Keratinocyte (primary cell): ENCODE data around the gene CDC20. TPM values are rescaled to one million over a fixed set of nuclear protein-coding genes. Genes with fewer than 3 reads are reported as not detected.

ENCODE experiments used
- DNase-seq: peaks from one replicate; pipeline ENCODE4 v3.0.0-alpha.2; 2011; ENCODE audit warnings: low read depth, missing footprints, low spot score
- FAIRE-seq: peaks from 2 replicates; lab custom pipeline; 2011; peaks lifted over from hg19 to GRCh38; lab: Jason Lieb, UNC
- H2AFZ ChIP-seq: 2 replicates; pipeline ENCODE4 v1.6.0; 2012; ENCODE audit warnings: low read length, control low read depth, inconsistent platforms; ENCODE audit not compliant: control insufficient read depth
- H3K27ac ChIP-seq: 2 replicates; pipeline ENCODE4 v1.5.1; 2011; ENCODE audit warnings: low read length; ENCODE audit not compliant: control insufficient read depth, insufficient read depth
- H3K27me3 ChIP-seq: 3 replicates; pipeline ENCODE4 v1.6.0; 2011; ENCODE audit warnings: low read length; ENCODE audit not compliant: control insufficient read depth, insufficient read depth; ENCODE audit errors: extremely low read depth
- H3K36me3 ChIP-seq, 2 experiments: 2 replicates in 1 of 2; 3 replicates in 1 of 2; pipeline ENCODE4 v1.5.1; 2011; ENCODE audit warnings: low read length in 2 of 2, mild to moderate bottlenecking in 1 of 2; ENCODE audit not compliant: control insufficient read depth in 2 of 2, insufficient read depth in 2 of 2; ENCODE audit errors: extremely low read depth in 1 of 2
- H3K4me1 ChIP-seq: 3 replicates; pipeline ENCODE4 v1.5.1; 2011; ENCODE audit warnings: low read length; ENCODE audit not compliant: control insufficient read depth, insufficient read depth; ENCODE audit errors: extremely low read depth
- H3K4me2 ChIP-seq: 3 replicates; pipeline ENCODE4 v1.6.0; 2011; ENCODE audit warnings: low read depth, low read length; ENCODE audit not compliant: control insufficient read depth, insufficient read depth; ENCODE audit errors: extremely low read depth
- H3K4me3 ChIP-seq, 3 experiments: fragments of 200-600 bp in 1 of 3; sonication (generic) in 1 of 3; 2 replicates in 2 of 3; 3 replicates in 1 of 3; pipeline ENCODE4 v1.5.1; 2011 to 2016; ENCODE audit warnings: low read length in 3 of 3, mild to moderate bottlenecking in 3 of 3, control low read depth in 2 of 3, inconsistent platforms in 1 of 3, low read depth in 1 of 3, mixed read lengths in 1 of 3, mixed run types in 1 of 3, moderate library complexity in 1 of 3; ENCODE audit not compliant: control insufficient read depth in 2 of 3, insufficient read depth in 2 of 3; ENCODE audit errors: extremely low read depth in 1 of 3
- H3K79me2 ChIP-seq: 2 replicates; pipeline ENCODE4 v1.6.0; 2012; ENCODE audit warnings: low read length; ENCODE audit not compliant: control insufficient read depth, insufficient read depth
- H3K9ac ChIP-seq: 3 replicates; pipeline ENCODE4 v1.6.0; 2011; ENCODE audit warnings: low read length; ENCODE audit not compliant: control insufficient read depth, insufficient read depth; ENCODE audit errors: extremely low read depth
- H3K9me1 ChIP-seq: 3 replicates; pipeline ENCODE4 v1.6.0; 2011; ENCODE audit warnings: low read length; ENCODE audit not compliant: control insufficient read depth, insufficient read depth; ENCODE audit errors: extremely low read depth
- H3K9me3 ChIP-seq: 2 replicates; pipeline ENCODE4 v1.5.1; 2012; ENCODE audit warnings: low read depth, low read length; ENCODE audit not compliant: control insufficient read depth
- H4K20me1 ChIP-seq: 3 replicates; pipeline ENCODE4 v1.6.0; 2011; ENCODE audit warnings: low read length; ENCODE audit not compliant: control insufficient read depth, insufficient read depth; ENCODE audit errors: extremely low read depth
- CTCF ChIP-seq, 3 experiments: IDR thresholded peaks in 1 of 3; conservative IDR thresholded peaks in 1 of 3; optimal IDR thresholded peaks in 1 of 3; 2 replicates in 2 of 3; 3 replicates in 1 of 3; pipeline versions ENCODE3 to v1.5.1; 2011; ENCODE audit warnings: low read length in 3 of 3, mild to moderate bottlenecking in 3 of 3, moderate library complexity in 2 of 3, control low read depth in 1 of 3, inconsistent platforms in 1 of 3; ENCODE audit not compliant: insufficient read depth in 2 of 3; ENCODE audit errors: extremely low read depth in 1 of 3
- EZH2 ChIP-seq: IDR thresholded peaks from one replicate; pipeline ENCODE4 v1.6.1; 2012; ENCODE audit warnings: inconsistent platforms, mild to moderate bottlenecking, low read length, moderate library complexity
- dilution Hi-C: fragments of 300-500 bp; cut with MboI; formaldehyde crosslinking; loops from one replicate; pipeline ENCODE4 v1.7.0; 2020; ENCODE audit warnings: low sequenced_read_pairs; ENCODE audit not compliant: extremely low pct_ligation_motif_present
- polyA plus RNA-seq, 5 experiments: library from polyadenylated mRNA; depleted of rRNA in 3 of 5; stranded (reverse) in 3 of 5; stranded (forward) in 1 of 5; unstranded in 1 of 5; fragments of >200 nt; gene quantifications; 1 replicate in 1 of 5; 2 replicates in 3 of 5; 3 replicates in 1 of 5; pipeline versions ENCODE4 v1.2.1 to v1.2.3, GENCODE V29; 2011 to 2012; ENCODE audit warnings: missing spikeins in 2 of 5, low read depth in 1 of 5, low replicate concordance in 1 of 5

CDC20 gene
- polyA plus RNA-seq, 1 donor (not counting 4 experiments of a cell fraction or from before 2014, with no cell fraction given): 84.2 TPM

DNA sequence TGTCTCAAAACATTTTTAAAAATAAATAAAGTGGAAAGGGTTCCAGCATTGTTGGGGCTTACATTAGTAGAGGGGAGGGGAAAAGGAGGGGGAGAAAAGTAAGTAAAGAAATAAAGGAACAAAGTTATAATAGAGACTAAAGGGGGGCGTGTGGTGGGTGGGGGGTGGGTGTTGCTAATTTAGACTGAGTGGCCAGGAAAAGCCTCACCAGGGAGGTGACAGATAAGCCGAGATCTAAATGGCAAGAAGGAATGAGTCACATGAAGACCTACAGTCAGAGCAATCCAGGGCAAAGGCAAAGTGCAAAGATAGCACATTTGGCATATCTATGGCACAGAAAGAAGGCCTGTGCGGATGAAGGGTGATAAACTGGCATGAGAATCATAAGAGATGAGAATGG, 13.7 kb upstream of the CDC20 start:
- Histone ChIP-seq H3K9me3 (no peaks in the 10 kb centered on the region), H3K4me3 (no peak overlapping the region), H2AFZ (no peak overlapping the region), H3K79me2 (no peaks in the 10 kb centered on the region), H3K36me3 (no peaks in the 10 kb centered on the region), H3K27ac (no peak overlapping the region), H3K9me1 (no peaks in the 10 kb centered on the region), H3K9ac (no peak overlapping the region), H3K27me3 (peaks cover 3% of the 10 kb centered on the region), H3K4me1 (peaks cover 16% of the 10 kb centered on the region), H4K20me1 (no peaks in the 10 kb centered on the region), H3K4me2 (no peak overlapping the region)
- TF ChIP-seq CTCF (optimal IDR thresholded peaks at IDR 0.05 in 1 of 3, IDR thresholded peaks at IDR 0.05 in 1 of 3, conservative IDR thresholded peaks at IDR 0.05 in 1 of 3; ENCODE audit: extremely low read depth in 1 of 3, insufficient read depth in 2 of 3, low read length in 3 of 3) (no peak), EZH2 (no peak)
- DNase-seq (no peak), FAIRE-seq (no peak)
- dilution Hi-C loops: no loop called here

GRCh38 chr1:43346636-43347035, 12.1 kb upstream of the CDC20 start:
- no peak for FAIRE-seq
- H3K27ac ChIP-seq: no peak overlapping the region

More at GRCh38 chr1:43346636-43347035, 12.1 kb upstream of the CDC20 start:
- TF ChIP-seq EZH2 (no peak), CTCF (optimal IDR thresholded peaks at IDR 0.05 in 1 of 3, IDR thresholded peaks at IDR 0.05 in 1 of 3, conservative IDR thresholded peaks at IDR 0.05 in 1 of 3; ENCODE audit: extremely low read depth in 1 of 3, insufficient read depth in 2 of 3, low read length in 3 of 3) (no peak)
- Histone ChIP-seq H3K4me1 (peaks cover 16% of the 10 kb centered on the region), H3K9me3 (no peaks in the 10 kb centered on the region), H3K36me3 (no peaks in the 10 kb centered on the region), H3K9me1 (no peaks in the 10 kb centered on the region), H3K9ac (no peak overlapping the region), H3K4me2 (no peak overlapping the region), H3K79me2 (no peaks in the 10 kb centered on the region), H4K20me1 (no peaks in the 10 kb centered on the region), H3K4me3 (no peak overlapping the region), H3K27me3 (no peaks in the 10 kb centered on the region), H2AFZ (no peak overlapping the region)
- dilution Hi-C loops: no loop called here
- no peak for DNase-seq
